ENCODE measurements around the gene CDKL4.
"Not testable (repeated sequence)": the region's sequence is repeated elsewhere in the genome, so short reads cannot be mapped to it uniquely, and the experiment has no call there.

The CDKL4 gene

GRCh38 chr2:39140948-39141333 lies 102.8 kb downstream of the CDKL4 start:
- not testable (repeated sequence) for DNase-seq

GRCh38 chr2:39140322-39140847 lies 103.4 kb downstream of the CDKL4 start:
- no peak for DNase-seq

GRCh38 chr2:39139511-39140237 lies 104.1 kb downstream of the CDKL4 start:
- no peak for DNase-seq

- DNase-seq: no peak
Observed at GRCh38 chr2:39138837-39139211, 104.9 kb downstream of the CDKL4 start.

DNA sequence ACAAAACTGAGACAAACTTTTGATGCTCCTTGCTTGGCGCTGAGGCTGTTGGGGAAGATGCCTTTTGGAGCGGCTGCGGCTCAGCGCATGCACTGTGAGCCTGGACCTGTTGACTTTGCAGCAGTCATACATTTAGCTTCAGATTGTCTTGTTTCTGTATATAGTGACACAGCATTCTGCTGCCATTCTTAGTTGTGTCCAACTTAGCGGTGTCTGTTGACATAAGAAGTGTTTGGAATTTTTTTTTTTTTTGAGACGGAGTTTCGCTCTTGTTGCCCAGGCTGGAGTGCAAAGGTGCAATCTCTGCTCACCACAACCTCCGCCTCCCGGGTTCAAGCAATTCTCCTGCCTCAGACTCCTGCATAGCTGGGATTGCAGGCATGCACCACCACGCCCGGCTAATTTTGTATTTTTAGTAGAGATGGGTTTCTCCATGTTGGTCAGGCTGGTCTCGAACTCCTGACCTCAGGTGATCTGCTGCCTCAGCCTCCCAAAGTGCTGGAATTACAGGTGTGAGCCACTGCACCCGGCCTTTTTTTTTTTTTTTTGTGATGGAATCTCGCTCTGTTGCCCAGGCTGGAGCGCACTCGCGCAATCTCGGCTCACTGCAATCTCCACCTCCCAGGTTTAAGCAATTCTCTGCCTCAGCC lies 105.5 kb downstream of the CDKL4 start:
- not testable (repeated sequence) for DNase-seq

- no peak for DNase-seq
Observed at GRCh38 chr2:39136799-39137198, 107.0 kb downstream of the CDKL4 start.

DNA sequence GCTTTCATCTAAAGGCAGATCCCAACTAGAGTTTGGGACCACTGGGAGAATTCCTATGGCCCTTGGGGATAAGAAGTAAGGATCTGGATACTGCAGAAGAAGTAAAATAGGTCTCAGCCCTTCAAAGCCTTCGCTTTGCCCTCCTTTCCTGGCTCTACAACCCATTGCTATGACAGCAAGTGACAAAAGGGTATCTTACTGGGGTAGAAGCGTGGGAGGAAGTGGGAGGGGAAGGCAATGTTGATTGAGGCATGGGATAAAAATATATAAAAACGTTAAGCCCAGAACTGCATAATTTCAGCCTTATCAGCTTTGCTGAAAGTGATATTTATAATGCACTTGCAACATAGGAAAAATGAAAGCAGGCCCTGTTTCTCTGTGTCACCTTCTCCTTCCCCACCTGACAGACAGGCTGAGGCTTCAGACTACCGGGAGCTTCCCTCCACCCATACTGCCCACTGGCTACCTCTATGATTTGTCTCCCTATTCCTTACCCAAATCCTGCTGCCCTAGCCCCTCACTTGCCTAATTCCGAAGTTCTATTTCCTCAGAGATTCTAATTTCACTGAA lies 108.0 kb downstream of the CDKL4 start:
- DNase-seq: no peak

- no peak for DNase-seq
Observed at GRCh38 chr2:39133215-39133851, 110.4 kb downstream of the CDKL4 start.

DNA sequence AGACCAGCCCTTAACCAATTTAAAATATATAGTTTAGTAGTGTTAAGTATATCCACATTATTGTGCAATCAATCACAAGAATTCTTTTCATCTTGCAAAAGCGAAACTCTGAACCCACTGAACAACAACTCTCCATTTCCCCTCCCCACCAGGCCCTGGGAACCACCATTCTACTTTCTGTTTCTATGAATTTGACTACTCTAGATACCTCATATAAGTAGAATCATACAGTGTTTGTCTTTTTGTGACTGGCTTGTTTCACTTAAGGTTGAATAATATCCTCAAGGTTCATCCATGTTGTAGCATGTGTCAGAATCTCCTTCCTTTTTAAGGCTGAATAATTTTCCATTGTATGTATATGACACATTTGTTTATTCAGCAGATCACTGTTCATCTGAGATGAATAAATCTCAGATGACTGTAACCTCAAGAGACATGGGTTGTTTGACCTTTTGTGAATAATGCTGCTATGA lies 114.8 kb downstream of the CDKL4 start:
- DNase-seq: no peak

- DNase-seq: no peak
Observed at GRCh38 chr2:39127973-39128372, 115.8 kb downstream of the CDKL4 start.
